K562 (cell line): ENCODE measurements around the gene DCUN1D2. TPM values are rescaled to one million over a fixed set of nuclear protein-coding genes. Genes with fewer than 3 reads are reported as not detected.

Source experiments
- ATF6 ChIP-seq: sonication (generic); formaldehyde crosslinking; IDR thresholded peaks from 2 replicates; pipeline ENCODE4 v1.4.0; 2020; ENCODE audit warnings: mild to moderate bottlenecking, missing genetic modification reagents
- BACH1 ChIP-seq: fragments of 200-800 bp; sonication (Bioruptor generic); IDR thresholded peaks from 2 replicates; pipeline ENCODE4 v1.6.1; 2016; ENCODE audit warnings: missing genetic modification characterization, missing compliant biosample characterization
- FIP1L1 ChIP-seq: fragments of 200-400 bp; formaldehyde crosslinking; IDR thresholded peaks from 2 replicates; pipeline ENCODE4 v1.6.1; 2018; ENCODE audit warnings: mild to moderate bottlenecking, low read depth, low read length; ENCODE audit not compliant: poor library complexity, severe bottlenecking
- GATAD2A ChIP-seq: fragments of 450-650 bp; IDR thresholded peaks from 2 replicates; pipeline ENCODE4 v1.6.1; 2017
- GMEB1 ChIP-seq: fragments of 250-450 bp; sonication (Bioruptor Pico); IDR thresholded peaks from 2 replicates; pipeline ENCODE4 v1.4.0; 2020; ENCODE audit warnings: mild to moderate bottlenecking
- POLR2A ChIP-seq: fragments of 450-650 bp; conservative IDR thresholded peaks from 2 replicates; pipeline ENCODE4 v1.6.1; 2016
- POLR2B ChIP-seq: fragments of 450-650 bp; IDR thresholded peaks from 2 replicates; pipeline ENCODE4 v1.6.1; 2018; ENCODE audit warnings: low read depth; ENCODE audit not compliant: partially characterized antibody
- PPARD ChIP-seq: fragments of 250-450 bp; sonication (Bioruptor Pico); IDR thresholded peaks from 2 replicates; pipeline ENCODE4 v1.8.0; 2022; ENCODE audit warnings: inconsistent platforms, mild to moderate bottlenecking, moderate library complexity
- RCOR1 ChIP-seq, 2 experiments: IDR thresholded peaks; 2 replicates each; pipeline ENCODE4 v1.6.1; 2012; ENCODE audit warnings: low read depth in 2 of 2, low read length in 2 of 2, borderline replicate concordance in 1 of 2, improper control_type of control experiment in 1 of 2
- SIN3B ChIP-seq: fragments of 450-650 bp; IDR thresholded peaks from 2 replicates; pipeline ENCODE4 v1.6.1; 2017; ENCODE audit warnings: low read depth, mild to moderate bottlenecking, moderate library complexity
- SMAD1 ChIP-seq: fragments of 150-350 bp; IDR thresholded peaks from 2 replicates; pipeline ENCODE4 v1.6.1; 2014; ENCODE audit warnings: low read length, low read depth; ENCODE audit not compliant: partially characterized antibody
- TAF15 ChIP-seq: fragments of 200-400 bp; formaldehyde crosslinking; IDR thresholded peaks from 2 replicates; pipeline ENCODE4 v1.6.1; 2017; ENCODE audit warnings: mild to moderate bottlenecking, low read depth, low read length, moderate library complexity
- TAF7 ChIP-seq: fragments of 450-650 bp; IDR thresholded peaks from 2 replicates; pipeline ENCODE4 v1.6.1; 2016; ENCODE audit warnings: missing genetic modification characterization, missing compliant biosample characterization
- U2AF1 ChIP-seq: fragments of 200-400 bp; formaldehyde crosslinking; optimal IDR thresholded peaks from 2 replicates; pipeline ENCODE3; 2017; ENCODE audit warnings: mild to moderate bottlenecking, low read depth, low read length, moderate library complexity
- ZBTB2 ChIP-seq: fragments of 450-650 bp; IDR thresholded peaks from 2 replicates; pipeline ENCODE4 v1.6.1; 2016; ENCODE audit warnings: antibody characterized with exemption
- ZFPM2 ChIP-seq: fragments of 250-450 bp; sonication (Bioruptor Pico); IDR thresholded peaks from 2 replicates; pipeline ENCODE4 v1.5.1; 2022; ENCODE audit warnings: mild to moderate bottlenecking
- ZNF12 ChIP-seq: sonication (generic); formaldehyde crosslinking; IDR thresholded peaks from 2 replicates; pipeline ENCODE4 v1.4.0; 2020; ENCODE audit warnings: mild to moderate bottlenecking, missing genetic modification reagents
- ZNF316 ChIP-seq: fragments of 450-650 bp; IDR thresholded peaks from 2 replicates; pipeline ENCODE4 v1.6.1; 2016
- ZNF639 ChIP-seq, 2 experiments: fragments of 200-800 bp in 1 of 2; sonication (Bioruptor generic) in 1 of 2; sonication (generic) in 1 of 2; formaldehyde crosslinking in 1 of 2; IDR thresholded peaks in 1 of 2; conservative IDR thresholded peaks in 1 of 2; 2 replicates each; pipeline versions ENCODE4 v1.5.0 to v1.6.1; 2016 to 2020; ENCODE audit warnings: missing compliant biosample characterization in 1 of 2, missing genetic modification characterization in 1 of 2, missing genetic modification reagents in 1 of 2
- ZNF655 ChIP-seq: fragments of 250-450 bp; sonication (Bioruptor Pico); IDR thresholded peaks from 2 replicates; pipeline ENCODE4 v1.5.0; 2021
- polyA plus RNA-seq, 8 experiments: library from polyadenylated mRNA; depleted of rRNA in 4 of 8; stranded (reverse) in 5 of 8; unstranded in 3 of 8; fragments of >200 nt; fragmentation: Nextera tagmentation in 2 of 8; fragmentation: Illumina TruSeq in 1 of 8; extraction: Ambion mirVana in 2 of 8; extraction: Trizol in 1 of 8; gene quantifications; 2 replicates each; pipeline versions ENCODE4 v1.2.1 to v1.2.3, GENCODE V29; 2011 to 2014; ENCODE audit warnings: inconsistent platforms in 1 of 8, missing spikeins in 1 of 8
- total RNA-seq, 7 experiments: library from RNA; depleted of rRNA in 6 of 7; stranded (reverse); fragments of >200 nt in 6 of 7; fragmentation: Illumina TruSeq in 2 of 7; extraction: Trizol in 2 of 7; gene quantifications; 2 replicates each; pipeline versions ENCODE4 v1.2.1 to v1.2.3, GENCODE V29; 2011 to 2021; ENCODE audit warnings: low replicate concordance in 1 of 7

DCUN1D2 gene
- total and polyA plus RNA-seq, 9 of the 15 experiments (the other 6 are each of a cell fraction or from before 2014, with no cell fraction given) = 2.1 to 16.8 (median 11.1) TPM

GRCh38 chr13:113490496-113491417 is at the start of gene DCUN1D2 (continued):
- TF ChIP-seq PPARD (no peak), GMEB1 (peak; percentile 52; the same call in 1 of the 2 replicates), RCOR1 (IDR thresholded peaks at IDR 0.05; ENCODE audit: borderline replicate concordance in 1 of 2, low read depth in 2 of 2, low read length in 2 of 2) (peak in 1 of 2 experiments; percentile 48; a peak in 2 of 4 replicates), SIN3B (0 out of 2 replicates have a peak, but pooled peaks have one; percentile 36), SMAD1 (no peak), ZNF12 (CRISPR knock-in tag) (no peak), GATAD2A (peak; percentile 79), BACH1 (tag) (no peak), POLR2A (peak; percentile 56), TAF7 (tag) (no peak), ZFPM2 (CRISPR knock-in tag) (no peak), ATF6 (CRISPR knock-in tag) (no peak), POLR2B (peak; percentile 17), U2AF1 (no peak), ZNF655 (CRISPR knock-in tag) (no peak), ZNF639 (CRISPR knock-in tag; conservative IDR thresholded peaks at IDR 0.05 in 1 of 2, IDR thresholded peaks at IDR 0.05 in 1 of 2) (peak in 1 of 2 experiments; percentile 80; a peak in 2 of 4 replicates), ZNF316 (no peak), FIP1L1 (peak; percentile 70), ZBTB2 (0 out of 2 replicates have a peak, but pooled peaks have one; percentile 31), TAF15 (no peak)
